ENCODE data around the gene DENND1A.

DENND1A gene

DNA sequence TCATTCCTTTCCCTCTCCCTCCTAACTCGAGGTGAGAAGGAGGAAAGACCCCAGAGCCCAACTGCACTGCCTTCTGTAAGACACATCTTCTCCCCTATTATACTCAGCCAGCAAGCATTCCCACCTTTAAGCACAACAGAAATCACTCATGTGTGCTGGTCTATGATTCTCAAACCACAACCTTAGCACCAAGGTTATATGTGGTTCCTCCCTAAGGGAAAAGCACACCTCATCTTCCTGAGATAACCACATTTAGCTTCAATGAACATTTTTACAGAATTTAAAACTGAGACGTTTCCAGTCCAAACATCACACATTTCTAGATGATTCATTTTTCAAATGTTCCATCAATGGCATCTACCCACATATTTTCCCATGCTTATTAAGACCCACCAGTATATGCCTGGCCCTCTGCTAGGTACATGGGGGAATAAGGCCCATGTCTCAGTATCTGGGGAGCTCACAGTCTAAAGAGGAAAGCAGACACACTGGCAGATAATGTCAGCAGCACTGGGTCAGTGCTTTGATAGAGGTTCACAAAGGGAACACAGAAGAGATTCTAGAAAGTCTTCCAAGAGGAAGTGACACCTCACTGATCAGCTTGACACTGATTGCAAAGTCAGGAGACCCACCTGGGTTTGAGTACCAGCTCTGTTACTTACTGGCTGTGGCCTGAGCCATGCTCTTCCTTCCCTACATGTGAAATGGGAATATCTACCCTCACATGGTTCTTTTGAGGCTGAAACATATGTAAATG lies 245.4 kb downstream of the DENND1A start:
- DNase-seq (ENCODE audit: low spot score) = no peak

DNA sequence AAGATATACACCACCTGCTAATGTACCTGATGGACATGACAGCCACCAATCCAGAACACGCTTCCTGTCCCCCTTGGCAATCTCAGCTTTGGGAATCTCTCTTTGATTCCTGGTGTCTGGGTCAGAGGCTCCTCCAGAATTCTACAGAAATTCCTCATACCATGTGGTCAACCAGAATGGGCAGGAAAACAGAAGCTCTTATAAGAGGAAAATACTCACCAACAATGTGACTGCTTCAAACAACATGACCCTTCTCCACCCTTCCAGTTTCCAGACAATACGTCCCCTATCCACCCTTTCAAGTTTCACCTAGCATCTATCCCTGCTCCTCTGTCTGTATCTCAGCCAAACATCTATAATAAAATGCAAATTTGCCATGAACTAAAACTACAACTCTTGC lies 247.2 kb downstream of the DENND1A start:
- no peak for DNase-seq (ENCODE audit: low spot score)

DNA sequence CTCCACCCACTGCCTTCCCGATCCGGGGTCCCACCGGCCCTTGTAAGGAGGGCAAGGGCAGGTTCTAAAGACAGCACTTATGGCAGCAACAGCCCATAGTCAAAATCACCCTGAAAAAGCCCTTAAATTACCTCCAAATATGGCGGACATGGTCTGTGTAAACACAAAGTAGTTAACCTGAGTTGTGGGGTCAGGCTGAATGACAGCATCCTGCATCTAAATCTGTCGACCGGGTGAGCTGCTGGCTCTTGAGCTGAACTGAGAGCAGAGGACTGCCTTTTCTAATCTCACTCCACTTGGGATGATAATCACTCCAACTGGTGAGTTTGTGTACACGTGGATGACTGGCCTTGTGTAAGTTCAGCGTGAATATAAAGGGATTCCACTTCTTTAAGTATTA lies 249.6 kb downstream of the DENND1A start:
- DNase-seq (ENCODE audit: low spot score) = no peak

DNA sequence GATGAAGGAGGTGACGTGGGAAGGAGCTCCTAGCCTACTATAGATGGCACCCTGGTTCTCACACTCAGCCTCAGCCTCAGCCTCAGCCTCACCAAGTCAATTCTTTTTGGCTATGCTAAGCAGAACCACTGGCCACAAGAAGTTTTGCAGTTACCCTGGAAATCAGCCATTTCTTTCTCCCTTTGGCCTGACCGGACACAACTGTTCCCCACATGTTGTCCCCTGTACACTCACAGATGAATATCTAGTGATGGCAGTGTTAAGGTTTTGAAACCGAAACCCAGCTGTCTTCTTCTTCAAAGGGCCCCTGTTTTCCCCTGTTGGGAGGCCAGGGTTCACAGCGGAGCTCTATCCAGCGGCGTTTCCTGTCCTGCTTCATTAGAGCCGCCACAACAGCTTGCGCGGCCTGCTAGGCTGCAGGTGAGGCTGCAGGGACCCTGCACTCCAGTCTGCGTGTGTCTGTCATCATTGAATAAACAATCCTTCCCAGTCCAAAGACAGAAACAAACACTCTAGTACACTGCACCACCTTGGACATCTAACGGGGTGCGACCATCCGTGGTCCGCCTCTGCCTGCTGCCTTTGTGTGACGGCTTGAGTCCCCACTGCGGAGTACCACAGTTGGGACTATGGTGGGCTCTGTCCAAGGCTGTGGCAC lies 250.5 kb downstream of the DENND1A start:
- DNase-seq (ENCODE audit: low spot score) = peak; percentile 6

DNA sequence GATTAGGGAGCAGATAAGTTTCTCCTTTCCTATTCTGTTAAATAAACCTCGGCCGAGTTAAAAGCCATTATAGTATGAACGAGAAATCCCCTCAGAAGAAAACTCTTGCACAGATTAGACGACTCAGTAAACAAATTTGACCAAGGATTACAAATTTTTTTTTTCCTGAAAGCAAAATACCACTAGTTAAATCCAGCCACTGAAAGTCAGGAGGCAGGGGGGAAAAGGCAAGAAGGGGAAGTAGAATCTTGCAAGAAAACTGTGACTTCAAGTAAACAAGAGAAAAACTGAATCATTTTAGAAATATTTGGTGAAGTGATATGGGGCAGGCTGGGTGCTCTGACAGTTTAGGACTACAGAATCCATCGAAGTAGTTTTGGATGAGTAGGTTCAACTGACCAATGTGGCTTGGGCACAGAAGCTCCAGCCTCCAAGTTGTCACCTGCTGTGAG lies 251.0 kb downstream of the DENND1A start:
- DNase-seq (ENCODE audit: low spot score) = no peak

DNA sequence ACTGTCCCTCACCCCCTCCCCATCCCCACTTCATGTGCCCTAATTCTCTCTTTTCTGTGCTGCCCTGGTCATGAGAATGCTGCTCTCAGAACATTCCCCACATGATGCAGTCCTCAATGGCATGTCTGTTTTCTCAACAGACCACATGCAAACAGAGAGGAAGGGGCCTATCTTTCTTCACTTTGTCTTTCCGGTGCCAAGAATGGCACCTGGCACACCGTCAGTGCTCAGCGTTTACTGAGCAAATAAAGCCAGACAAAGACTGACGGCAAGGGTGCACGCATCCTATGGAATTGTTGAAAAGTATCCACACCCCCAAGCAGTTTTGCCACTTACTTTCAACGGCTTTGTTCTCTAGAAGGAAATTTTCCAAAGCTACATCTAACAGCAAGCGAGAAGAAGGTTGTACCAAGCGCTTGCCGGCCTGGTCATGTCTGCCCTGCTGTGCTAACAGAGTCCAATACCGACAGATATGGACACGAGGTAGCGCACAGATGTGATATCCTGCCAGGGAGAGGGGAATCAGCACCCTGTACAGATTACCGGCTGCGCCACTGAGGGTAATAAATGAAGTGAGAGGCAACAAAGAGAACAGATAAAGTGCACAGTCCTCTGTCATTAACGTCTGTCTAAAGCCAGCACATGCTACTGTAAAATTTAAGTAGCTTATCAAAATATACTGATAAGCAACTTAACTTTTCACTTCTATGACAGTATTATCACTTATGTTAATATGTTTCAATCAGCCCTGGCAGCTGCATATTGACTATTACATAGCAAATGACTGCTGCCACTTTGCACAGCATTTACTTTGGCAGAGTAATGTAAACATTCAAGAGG lies 251.7 kb downstream of the DENND1A start:
- no peak for DNase-seq (ENCODE audit: low spot score)

DNA sequence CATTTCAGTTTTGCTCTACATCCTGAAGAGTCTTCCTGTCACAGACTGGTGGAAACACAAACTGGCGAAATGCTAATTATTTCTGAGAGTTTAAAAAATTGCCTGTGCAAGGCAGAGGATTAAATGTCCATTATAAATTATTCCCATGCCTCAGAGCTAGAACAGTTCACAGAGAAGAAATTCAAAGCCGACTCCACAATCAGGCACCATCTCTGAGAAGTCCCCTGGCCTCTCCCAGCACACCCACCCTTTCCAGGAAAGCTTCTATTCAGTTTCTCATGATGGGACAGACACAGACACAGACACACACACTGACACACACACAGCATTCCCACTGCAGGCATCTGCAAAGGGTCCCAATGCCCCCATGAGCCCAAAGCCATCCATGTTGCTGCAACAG lies 253.1 kb downstream of the DENND1A start:
- DNase-seq (ENCODE audit: low spot score) = no peak

DNA sequence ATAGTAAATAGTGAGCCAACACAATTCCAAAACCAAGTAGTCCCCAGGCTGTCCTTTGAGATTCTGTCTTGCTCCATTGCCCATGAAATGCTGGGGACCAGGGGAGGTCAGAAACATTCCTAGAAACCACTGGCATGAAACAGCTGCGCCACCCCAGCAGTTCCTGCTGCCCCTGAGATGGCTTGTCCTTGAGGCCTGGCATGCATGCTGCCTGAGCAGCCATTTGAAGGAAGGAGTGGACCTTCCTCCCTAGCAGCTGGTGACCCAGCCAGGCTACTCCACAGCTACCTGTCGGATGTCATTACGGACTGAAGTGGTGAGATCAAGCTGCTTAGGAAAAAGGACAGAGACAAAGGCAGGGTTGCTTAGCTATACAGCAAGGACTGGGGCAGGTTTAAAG lies 260.6 kb downstream of the DENND1A start:
- DNase-seq (ENCODE audit: low spot score) = no peak

DNA sequence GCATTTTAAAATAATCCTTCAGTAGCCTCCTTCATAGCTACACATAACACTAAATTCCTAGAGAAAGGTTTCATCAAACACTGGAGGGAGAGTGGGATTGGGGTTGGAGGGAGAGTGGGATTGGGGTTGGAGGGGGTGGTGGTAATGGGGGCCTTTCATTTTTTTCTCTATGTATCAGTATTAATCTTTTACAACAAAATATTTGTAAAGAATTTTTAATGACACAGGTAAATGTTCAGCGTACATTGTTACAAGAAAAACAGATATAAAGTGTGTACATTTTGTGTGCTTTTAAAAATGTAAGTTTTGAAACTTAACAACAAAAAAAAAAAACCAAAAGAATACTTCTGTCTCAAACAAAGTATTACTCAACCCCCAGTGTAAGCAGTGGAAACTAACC lies 266.4 kb downstream of the DENND1A start:
- no peak for DNase-seq (ENCODE audit: low spot score)

DNA sequence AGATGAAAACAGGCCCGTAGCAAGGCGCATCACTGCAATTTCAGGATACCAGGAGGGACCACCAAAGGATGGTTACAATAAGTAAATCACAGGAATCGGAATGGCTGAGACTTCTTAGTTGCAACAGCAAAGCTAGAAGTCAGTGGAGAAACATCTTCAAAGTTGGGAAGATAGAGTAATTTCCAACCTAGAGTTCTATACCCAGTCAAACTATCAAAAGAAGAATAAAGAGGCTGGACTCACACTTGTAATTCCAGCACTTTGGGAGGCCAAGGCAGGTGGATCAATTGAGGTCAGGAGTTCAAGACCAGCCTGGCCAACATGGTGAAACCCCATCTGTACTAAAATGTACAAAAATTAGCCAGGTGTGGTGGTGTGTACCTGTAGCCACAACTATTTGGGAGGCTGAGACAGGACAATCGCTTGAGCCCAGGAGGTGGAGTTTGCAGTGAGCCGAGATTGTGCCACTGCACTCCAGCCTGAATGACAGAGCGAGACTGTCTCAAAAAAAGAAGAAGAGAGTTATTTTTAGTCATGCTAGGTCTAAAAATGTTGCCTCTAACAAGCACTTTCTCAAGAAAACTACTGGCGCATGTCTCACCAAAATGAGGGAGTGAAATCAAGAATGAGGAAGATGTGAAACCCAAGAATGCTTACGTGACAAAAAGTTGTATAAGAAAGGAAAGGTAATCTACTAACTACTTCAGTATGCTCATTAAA lies 267.7 kb downstream of the DENND1A start:
- DNase-seq (ENCODE audit: low spot score) = no peak

DNA sequence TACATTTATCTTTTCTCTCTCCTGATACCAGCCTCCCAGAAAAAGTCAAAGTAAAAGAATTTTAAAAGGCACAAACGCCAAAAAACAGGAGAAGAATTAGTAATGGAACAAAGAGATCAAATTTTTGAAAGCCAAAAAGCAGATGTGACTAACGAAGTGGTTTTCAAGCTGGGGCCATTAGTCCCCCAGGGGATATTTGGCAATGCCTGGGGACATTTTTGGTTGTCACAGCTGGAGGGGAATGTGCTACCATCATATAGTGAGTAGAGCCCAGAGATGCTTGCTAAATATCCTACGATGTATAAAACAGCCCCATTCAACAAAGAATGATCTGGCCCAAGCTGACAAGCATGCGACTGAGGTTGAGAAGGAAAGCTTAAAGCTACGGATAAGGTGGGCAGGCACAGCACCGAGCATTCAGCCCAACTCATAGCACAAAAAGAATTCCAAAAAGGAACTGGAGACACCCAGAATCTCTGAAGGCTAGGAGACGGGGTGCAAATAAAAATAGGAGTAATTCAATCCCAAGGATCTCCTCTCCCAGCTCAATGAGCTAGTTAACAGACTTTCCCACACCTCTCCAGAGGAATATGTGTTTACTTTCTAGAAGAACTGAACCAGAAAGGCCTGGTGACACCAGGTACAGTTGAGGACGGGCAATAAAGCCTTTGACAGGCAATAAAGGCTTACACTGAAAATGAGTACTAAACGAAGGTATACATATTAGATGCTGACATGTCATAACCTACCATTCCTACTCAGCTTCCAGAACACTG lies 269.0 kb downstream of the DENND1A start:
- DNase-seq (ENCODE audit: low spot score) = no peak

DNA sequence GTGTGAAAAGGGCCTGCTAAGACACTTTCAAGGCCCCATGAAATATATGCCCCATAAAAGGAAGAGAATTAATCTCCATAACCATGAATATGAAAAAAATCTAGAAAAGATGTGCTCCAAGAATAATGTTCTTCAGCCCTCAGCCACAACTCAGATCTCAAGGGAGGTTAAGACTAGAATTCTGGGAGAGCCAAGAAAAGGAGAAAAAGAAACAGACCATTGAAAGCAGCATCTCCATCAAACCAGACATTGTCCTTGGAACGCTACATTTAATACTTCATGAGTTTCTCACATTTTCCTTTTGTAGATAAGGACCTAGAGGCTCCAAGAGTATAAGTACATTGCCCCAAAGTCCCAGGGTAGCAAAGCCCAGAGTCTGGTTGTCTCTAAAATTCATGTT lies 270.6 kb downstream of the DENND1A start:
- DNase-seq (ENCODE audit: low spot score) = no peak

DNA sequence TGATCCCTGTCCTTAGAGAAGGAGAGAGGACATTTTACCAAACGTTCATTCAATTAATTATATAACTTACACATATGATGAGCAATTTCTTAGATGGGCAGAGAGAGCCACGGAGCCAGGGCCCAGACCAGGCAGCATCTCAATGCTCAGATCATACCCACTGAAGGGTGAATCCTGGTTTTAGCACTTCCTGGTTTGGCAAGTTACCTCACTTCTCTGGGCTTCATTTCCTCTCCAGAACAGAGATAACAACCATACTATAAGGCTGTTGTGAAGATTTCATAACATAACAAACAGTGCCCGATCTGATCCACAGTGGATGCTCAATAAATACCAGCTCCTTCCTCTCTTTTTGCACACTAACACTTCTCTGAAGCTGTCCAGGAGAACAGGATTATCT lies 271.1 kb downstream of the DENND1A start:
- no peak for DNase-seq (ENCODE audit: low spot score)

DNA sequence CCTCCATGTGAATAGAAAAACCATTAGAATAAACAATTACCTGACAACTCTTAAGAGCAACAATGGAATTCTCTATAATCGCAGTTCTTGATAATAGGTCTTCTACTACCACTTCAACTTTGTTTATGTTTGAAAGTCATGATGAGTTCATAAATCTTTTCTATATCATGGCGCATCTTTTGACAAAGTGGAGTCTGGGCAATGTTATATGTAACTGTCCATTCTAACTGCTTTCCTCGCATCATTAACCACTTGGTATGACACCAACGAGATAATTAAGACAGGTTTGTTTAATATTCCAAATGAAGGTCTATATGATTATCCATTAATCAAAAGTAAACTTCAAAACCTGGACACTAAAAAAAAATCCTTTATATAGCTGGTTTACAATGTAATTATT lies 272.0 kb downstream of the DENND1A start:
- DNase-seq (ENCODE audit: low spot score) = no peak

DNA sequence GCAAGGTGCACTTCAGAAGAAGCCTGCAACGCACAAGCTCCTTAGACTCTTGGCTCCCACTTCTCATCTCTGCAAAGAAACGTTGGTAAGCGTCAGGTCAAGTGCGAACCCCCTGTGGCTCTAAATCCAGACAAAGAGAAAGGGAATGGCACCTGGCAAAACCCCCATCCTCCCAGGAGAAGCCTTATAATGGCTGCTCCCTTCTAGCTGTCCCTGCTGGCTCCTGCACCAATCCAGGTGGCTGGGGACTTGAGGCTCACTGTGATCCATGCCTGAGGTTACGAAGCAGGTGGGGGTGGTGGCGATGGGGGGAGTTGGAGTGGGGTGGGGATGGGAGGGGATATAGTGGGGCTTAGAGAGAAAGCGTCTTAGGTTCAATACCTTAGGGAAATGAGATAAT lies 272.8 kb downstream of the DENND1A start:
- DNase-seq (ENCODE audit: low spot score) = no peak

DNA sequence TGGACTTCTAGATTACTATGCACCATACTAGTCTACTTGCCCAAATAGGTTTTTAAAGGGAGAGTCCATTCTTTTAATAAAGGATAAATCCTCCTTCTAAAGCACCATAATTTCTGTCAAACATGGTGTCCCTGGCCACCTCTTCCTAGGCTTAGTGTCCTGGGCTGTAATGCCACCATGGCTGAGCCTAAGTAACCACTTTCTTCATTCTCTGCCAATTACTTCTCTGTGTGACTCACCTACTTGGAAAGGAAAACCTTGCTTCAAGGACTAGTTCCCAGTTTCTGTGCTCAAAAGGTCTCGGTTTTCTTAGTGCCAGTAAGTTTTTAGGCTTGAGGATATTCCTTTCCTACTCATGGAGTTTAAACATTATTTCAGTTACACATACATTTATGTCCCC lies 273.4 kb downstream of the DENND1A start:
- no peak for DNase-seq (ENCODE audit: low spot score)

DNA sequence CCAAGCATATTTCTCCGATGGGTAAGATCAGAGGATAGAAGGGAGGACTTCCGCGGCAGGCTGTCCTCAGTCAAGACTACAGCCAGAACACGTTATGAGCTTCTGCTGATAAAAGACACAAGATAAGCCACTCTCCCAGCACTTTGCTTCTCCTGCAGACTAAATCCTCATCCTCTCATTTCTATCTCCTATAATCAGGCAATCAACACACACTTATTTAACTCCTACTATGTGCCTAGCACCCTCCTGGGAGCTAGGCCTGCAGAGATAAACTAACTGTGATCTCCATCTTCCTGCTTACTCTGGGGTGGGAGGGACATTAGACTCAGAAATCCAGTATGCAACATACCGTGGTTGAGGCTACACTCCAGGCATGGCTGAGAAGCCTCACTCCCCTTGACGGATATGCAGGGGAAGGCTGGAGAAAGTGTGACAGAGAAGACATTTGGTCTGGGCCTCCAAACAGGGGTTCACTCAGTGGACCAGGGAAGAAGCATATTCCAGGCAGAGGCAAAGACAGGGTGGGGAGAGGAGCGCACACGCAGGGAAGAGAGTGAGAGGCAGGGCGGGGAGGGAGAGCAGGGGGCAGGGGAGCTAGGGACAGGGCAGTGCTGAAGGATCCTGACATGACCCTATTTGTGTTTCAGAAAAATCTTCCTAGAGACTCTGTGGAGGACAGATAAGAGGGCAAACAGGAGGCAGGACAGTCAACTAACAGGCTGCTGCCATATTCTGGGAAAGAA lies 274.1 kb downstream of the DENND1A start:
- no peak for DNase-seq (ENCODE audit: low spot score)

DNA sequence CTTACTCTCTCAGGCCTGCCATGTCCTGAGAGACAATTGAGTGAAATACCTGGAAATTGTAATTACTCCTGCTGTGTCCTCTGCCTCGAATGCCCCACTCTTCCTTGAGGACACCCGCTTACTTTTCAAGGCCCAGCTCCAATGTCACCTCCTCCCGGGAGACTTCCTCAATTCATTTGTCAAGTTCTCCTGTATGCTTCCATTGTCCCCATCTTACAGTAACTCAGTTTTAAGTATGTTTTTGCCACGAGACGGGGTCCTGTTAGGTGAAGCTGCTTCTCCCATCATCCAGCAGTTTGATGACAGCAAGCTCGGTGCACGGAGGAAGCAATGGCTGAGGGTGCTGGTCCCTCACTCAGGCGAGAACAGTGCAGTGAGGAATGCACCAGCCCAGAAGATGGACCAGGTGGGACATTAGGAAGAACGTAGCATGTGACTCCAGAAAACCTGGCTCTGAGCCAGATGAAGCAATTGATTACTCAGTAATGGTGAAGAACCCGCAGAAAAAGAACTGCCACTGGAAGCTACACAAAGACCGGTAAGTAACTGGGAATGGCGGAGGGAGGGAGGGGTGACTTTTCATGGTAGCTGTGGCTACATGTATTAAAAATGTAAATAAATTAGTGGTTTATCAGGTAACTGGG lies 274.8 kb downstream of the DENND1A start:
- no peak for DNase-seq (ENCODE audit: low spot score)

DNA sequence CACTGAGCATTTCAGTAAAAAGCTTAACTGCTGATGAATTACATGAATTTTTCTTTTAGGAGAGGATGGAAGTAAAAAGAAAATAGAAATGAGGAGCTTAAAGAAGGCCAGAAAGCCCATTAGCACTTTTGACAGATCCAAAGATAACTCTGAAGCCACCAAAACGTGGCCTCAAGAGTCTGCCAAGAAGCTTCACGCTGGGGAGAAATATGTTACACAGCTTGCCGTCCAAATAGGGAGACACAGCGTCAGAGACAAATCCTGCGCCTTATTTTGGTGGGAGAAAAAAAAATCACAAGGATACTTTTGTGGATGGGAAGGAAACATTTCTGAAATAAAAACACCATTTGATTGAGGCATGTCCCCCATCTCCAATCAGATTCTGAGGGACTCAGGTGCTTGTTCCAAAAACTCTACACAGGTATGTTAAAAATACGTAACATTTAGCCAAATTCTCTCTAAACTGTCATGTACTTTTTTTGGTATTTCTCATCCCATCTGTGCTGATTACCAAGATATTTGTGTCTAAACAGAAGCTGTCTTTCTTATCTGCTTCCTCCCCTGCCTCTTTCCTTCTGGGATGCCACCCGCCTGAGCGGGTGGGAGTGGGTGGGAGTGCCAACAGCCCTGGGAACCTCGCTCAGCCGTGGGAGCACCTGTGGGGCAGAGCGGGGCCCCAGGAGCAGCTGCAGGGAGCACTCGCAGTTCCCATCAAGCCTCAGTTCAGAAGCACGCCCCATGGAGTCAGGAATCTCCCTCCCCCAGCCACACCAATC lies 275.5 kb downstream of the DENND1A start:
- no peak for DNase-seq (ENCODE audit: low spot score)

Measured in CD4-positive, alpha-beta T cell treated with Interleukin-6 at 100 ng/mL for 8 hours (primary cell).